HG03025 (cell line): ENCODE results near the gene SERPINF2.
"Not testable (repeated sequence)": the region's sequence is repeated elsewhere in the genome, so short reads cannot be mapped to it uniquely, and the experiment has no call there.

Experiments
- ATAC-seq: cut with Tn5 transposase; IDR thresholded peaks from one replicate; pipeline ENCODE4 v1.9.1; 2021; ENCODE audit warnings: mild to moderate bottlenecking, moderate library complexity; ENCODE audit not compliant: unreplicated experiment, low FRiP score

SERPINF2 gene

DNA sequence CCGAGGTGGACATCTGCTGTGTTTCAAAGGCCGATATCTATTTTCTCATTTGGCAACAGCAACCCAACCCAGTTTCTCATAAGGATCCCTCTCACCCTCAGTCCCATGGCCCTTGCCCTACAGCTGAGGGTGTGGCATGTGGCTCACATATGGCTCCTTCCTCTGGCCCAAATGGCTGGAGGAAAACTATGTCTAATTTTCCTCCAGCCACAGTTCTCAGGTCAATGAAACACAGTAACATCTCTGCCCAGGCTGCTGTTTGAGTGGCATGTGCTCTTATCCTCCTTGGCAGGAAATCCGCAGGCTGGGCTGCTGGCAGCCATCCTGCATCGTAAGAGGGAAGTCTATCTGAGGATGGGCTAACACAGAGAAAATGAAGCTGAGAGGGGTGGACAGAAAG lies 43.3 kb downstream of the SERPINF2 start:
- ATAC-seq: no peak

DNA sequence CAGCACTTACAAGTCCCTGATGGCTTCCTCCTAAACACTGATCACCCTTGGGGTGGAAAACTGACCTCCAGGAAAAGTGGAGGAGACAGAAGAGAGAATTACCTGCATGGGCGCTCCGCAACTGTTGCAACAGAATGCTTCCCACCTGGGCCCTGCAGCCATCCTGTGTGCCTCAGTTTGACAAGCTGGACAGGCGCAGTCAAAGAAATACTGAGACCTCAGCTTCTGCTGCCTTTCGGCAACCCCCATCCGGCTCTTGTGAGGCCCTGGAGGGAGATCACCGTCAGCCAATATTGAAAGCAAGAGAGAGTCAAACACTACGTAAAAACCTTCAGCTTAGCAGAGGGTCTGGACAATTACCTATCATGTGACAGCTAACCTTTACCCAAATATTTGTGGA lies 44.0 kb downstream of the SERPINF2 start:
- no peak for ATAC-seq

DNA sequence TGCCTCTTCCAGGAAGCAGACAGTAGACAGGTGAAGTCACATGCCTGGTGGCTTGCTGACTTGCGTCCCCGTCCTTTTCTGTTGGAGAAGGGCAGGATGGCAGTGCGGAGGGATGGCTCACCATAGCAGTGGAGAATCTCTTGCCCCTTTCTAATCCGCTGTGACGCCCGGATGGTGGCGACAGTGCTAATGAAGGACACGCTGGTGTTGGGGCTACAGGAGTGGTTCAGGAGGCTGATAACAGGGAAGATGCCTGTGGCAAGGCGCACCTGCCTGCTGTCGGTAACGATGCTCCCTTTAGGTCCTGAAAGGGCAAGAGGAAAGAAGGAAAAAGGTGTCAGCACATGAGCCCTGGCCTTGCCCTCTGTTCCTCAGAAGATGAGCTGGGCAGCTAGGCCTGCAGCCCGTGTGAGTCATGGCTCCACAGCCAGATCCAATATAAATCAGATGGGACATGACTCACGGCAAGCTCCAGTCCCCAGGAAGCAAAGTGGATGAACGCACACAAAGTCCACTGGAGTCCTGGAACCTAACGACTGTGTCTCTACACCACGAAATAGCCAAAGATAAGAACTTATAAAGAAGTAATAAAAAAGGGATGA lies 44.7 kb downstream of the SERPINF2 start:
- ATAC-seq: no peak

DNA sequence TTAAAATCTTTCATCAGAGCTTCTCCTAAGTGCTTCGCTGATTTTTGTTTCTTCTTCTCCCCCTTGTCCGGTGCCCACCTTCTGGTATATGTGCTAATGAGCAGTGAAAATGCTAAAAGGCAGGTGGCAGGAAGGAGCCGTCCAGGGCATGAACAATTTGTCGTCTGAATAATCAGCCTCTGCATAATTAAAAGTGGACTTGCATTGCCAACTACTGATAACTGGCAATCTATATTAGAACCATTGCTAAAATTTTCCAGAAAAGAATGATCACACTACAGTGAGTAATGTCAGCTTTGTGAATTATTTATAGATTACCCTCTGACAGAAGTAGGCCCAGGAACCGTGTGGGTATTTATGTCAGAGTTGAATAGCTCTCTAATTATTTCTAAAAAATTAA lies 47.3 kb downstream of the SERPINF2 start:
- ATAC-seq: no peak

DNA sequence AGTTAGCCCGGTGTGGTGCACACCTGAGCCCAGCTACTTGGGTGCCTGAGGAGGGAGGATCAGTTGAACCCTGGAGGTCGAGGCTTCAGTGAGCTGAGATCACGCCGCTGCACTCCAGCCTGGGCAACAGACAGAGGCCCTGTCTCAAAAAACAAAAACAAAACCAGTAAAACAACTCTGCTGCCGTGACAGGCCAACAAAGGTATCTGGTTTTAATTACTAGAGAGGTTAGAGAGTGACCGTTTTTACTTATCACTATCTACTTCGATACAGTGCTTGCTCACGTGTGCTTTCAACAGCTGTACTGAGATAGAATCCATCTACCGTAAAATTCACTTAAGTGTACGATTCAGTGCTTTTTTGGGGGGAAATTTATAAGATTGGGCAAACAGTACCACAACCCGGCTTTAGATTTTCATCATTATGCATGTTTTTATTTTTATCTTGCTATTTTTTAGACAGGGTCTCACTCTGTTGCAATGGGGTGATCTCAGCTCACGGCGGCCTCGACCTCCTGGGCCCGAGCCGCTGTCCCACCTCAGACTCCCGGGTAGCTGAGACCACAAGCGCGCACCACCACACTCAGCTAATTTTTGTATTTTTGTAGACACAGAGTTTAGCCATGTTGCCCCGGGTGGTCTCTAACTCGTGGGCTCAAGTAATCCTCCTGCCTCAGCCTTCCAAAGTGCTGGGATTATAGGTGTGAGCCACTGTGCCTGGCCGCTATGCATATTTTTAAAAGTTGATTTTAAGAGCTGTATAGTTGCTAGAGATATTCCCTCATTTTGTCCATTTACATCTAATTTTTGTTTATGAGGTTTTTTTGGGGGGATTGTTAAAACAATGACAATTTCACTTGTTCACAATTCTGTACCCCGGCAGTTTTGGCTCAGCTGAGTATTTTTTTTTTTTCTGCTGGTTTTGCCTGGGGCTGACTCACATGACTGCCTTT lies 50.1 kb downstream of the SERPINF2 start:
- ATAC-seq: no peak

GRCh38 chr17:1793447-1793806 lies 50.8 kb downstream of the SERPINF2 start:
- ATAC-seq: no peak

GRCh38 chr17:1796800-1797199 lies 54.1 kb downstream of the SERPINF2 start:
- no peak for ATAC-seq

- ATAC-seq: no peak
Measured at GRCh38 chr17:1797323-1797722, 54.7 kb downstream of the SERPINF2 start.

DNA sequence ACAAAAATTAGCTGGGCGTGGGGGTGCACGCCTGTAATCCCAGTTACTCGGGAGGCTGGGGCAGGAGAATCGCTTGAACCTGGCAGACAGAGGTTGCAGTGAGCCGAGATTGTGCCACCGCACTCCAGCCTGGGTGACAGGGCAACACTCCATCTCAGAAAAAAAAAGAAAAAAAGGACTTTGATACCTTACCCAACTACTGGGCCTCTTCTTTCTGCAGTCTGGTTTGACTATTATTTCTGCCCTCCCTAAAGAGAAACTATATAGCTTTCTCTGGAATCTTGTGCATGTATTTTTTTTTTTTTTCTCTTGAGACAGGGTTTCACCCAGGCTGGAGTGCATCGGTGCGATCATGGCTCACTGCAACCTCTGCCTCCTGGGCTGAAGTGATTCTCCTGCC lies 55.2 kb downstream of the SERPINF2 start:
- not testable (repeated sequence) for ATAC-seq

DNA sequence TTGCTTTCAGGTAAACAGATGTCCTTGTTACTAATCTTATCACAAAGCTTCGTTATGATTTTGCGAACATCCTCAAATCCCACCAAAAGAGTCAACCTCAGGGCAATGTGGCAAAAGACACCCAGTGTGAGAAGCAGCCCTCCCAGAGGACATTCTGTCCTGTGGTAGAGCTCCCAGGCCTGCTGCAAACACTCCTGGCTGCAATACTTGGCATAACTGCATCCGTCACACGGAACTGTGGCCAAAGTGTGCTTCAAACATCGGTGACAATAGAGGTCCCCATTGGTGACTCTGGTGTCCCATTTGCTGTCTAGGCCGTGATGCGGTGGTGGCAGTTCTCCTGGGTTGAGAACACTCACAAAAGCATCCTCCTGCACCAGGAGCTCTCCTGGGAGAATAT lies 57.6 kb downstream of the SERPINF2 start:
- ATAC-seq: no peak

DNA sequence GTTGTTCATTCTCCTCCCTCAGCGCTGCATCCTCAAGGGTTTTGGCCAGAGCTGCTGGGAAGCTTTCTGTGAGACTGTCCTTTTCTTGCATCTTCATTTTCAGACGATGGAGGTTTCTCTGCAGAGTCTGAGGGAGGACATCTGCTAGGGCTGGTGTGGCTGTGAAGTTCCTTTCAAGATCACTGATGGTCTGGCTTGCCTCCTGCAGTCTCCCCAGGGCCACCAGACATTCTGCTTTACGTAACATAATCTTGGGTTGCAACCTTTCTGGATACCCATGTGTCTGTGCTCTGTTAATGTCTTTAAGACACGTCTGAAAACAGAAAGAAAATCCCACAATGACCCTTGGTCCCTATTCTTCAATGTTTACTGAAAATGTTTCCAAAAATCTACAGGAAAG lies 58.0 kb downstream of the SERPINF2 start:
- no peak for ATAC-seq

- no peak for ATAC-seq
Measured at GRCh38 chr17:1802429-1802828, 59.8 kb downstream of the SERPINF2 start.

DNA sequence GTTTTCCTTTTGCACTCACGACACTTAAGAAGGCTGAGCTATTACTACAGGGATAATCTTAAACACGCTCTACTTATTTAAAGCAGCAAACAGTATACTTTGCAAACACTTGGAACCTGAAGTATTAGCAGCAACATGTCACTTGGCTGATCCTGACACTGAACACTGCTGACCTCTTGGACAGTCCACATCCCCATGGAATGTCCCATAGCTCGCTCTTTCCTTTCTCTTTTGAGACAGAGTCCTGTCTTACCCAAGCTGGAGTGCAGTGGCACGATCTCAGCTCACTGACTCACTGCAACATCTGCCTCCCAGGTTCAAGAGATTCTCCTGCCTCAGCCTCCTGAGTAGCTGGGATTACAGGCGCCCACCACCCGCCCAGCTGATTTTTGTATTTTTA lies 60.6 kb downstream of the SERPINF2 start:
- no peak for ATAC-seq
